GM12878 (cell line): ENCODE data around the gene COL4A2. TPM values are rescaled to one million over a fixed set of nuclear protein-coding genes. Genes with fewer than 3 reads are reported as not detected.

Experiments used
- ATAC-seq: fragments of 200-7000 bp; cut with Tn5 transposase; 3 replicates; pipeline ENCODE4 v1.9.1; 2020; ENCODE audit warnings: mild to moderate bottlenecking, moderate library complexity
- BruUV-seq: library from RNA; stranded (reverse); fragments of 400-500 nt; replicated peaks from 2 replicates; lab custom pipeline; 2021; lab: Mats Ljungman, UMichigan
- CTCF ChIA-PET: fragments of 300-600 bp; sonication (Branson Sonifier 250); formaldehyde crosslinking; extraction: SDS; loops from one replicate; lab custom pipeline; 2021; ENCODE audit warnings: inconsistent platforms; lab: Yijun Ruan, JAX
- POLR2A ChIA-PET: fragments of 350-600 bp; formaldehyde crosslinking; extraction: SDS; loops from one replicate; lab custom pipeline; 2021; ENCODE audit warnings: inconsistent platforms; lab: Charles Lee
- RAD21 ChIA-PET: fragments of 300-600 bp; sonication (Branson Sonifier 250); formaldehyde crosslinking; loops from one replicate; lab custom pipeline; 2023; ENCODE audit warnings: antibody characterized with exemption; ENCODE audit not compliant: unreplicated experiment; lab: Charles Lee
- SMC1A ChIA-PET: fragments of 300-600 bp; sonication (Branson Sonifier 250); formaldehyde crosslinking; loops from one replicate; lab custom pipeline; 2023; ENCODE audit not compliant: unreplicated experiment, uncharacterized antibody; lab: Charles Lee
- DNase-seq: peaks from one replicate; pipeline ENCODE4 v3.0.0-alpha.2; 2011; ENCODE audit warnings: low read depth, low spot score
- FAIRE-seq: peaks from 3 replicates; lab custom pipeline; 2011; peaks lifted over from hg19 to GRCh38; lab: Jason Lieb, UNC
- H2AFZ ChIP-seq: 2 replicates; pipeline ENCODE4 v1.6.0; 2011; ENCODE audit warnings: low read depth, low read length, control low read depth; ENCODE audit not compliant: control insufficient read depth
- H3K27ac ChIP-seq: 2 replicates; pipeline ENCODE4 v1.5.1; 2011; ENCODE audit warnings: control low read depth; ENCODE audit not compliant: control insufficient read depth, insufficient read depth
- H3K27me3 ChIP-seq, 2 experiments: replicated peaks in 1 of 2; 2 replicates each; pipeline versions ENCODE4 v1.6.0 to v1.6.1; 2011; ENCODE audit warnings: low read length in 1 of 2; ENCODE audit not compliant: control insufficient read depth in 2 of 2, insufficient read depth in 2 of 2
- H3K36me3 ChIP-seq, 2 experiments: 2 replicates each; pipeline ENCODE4 v1.5.1; 2011; ENCODE audit warnings: low read length in 1 of 2; ENCODE audit not compliant: control insufficient read depth in 2 of 2, insufficient read depth in 2 of 2
- H3K4me1 ChIP-seq: 2 replicates; pipeline ENCODE4 v1.6.1; 2011; ENCODE audit warnings: mild to moderate bottlenecking, low read length, moderate library complexity, mixed read lengths; ENCODE audit not compliant: control insufficient read depth, insufficient read depth
- H3K4me2 ChIP-seq: 2 replicates; pipeline ENCODE4 v1.6.0; 2011; ENCODE audit warnings: control low read depth; ENCODE audit not compliant: control insufficient read depth, insufficient read depth
- H3K4me3 ChIP-seq: fragments of 200-600 bp; sonication (generic); 2 replicates; pipeline ENCODE4 v1.5.1; 2016
- H3K79me2 ChIP-seq: 2 replicates; pipeline ENCODE4 v1.6.0; 2011; ENCODE audit warnings: low read length; ENCODE audit not compliant: control insufficient read depth, insufficient read depth
- H3K9ac ChIP-seq: 2 replicates; pipeline ENCODE4 v1.8.0; 2011; ENCODE audit warnings: low read length, control low read depth, mixed read lengths; ENCODE audit not compliant: control insufficient read depth, insufficient read depth
- H3K9me3 ChIP-seq: replicated peaks from 3 replicates; pipeline ENCODE4 v1.5.1; 2011; ENCODE audit warnings: mild to moderate bottlenecking, low read length; ENCODE audit not compliant: control insufficient read depth, insufficient read depth
- H4K20me1 ChIP-seq: 2 replicates; pipeline ENCODE4 v1.6.0; 2011; ENCODE audit not compliant: control insufficient read depth, insufficient read depth
- BRCA1 ChIP-seq: IDR thresholded peaks from 2 replicates; pipeline ENCODE4 v1.6.1; 2011; ENCODE audit warnings: low read depth, low read length, improper control_type of control experiment
- CUX1 ChIP-seq: IDR thresholded peaks from 2 replicates; pipeline ENCODE4 v1.6.1; 2012; ENCODE audit warnings: improper control_type of control experiment, low read depth, low read length; ENCODE audit not compliant: insufficient replicate concordance
- FOXK2 ChIP-seq: fragments of 450-650 bp; IDR thresholded peaks from 2 replicates; pipeline ENCODE4 v1.6.1; 2017; ENCODE audit warnings: mild to moderate bottlenecking, moderate library complexity
- FOXM1 ChIP-seq: IDR thresholded peaks from 2 replicates; pipeline ENCODE4 v1.6.1; 2012; ENCODE audit warnings: low read depth, mild to moderate bottlenecking, inconsistent platforms, low read length, moderate library complexity
- IRF4 ChIP-seq: IDR thresholded peaks from 2 replicates; pipeline ENCODE4 v1.6.1; 2011; ENCODE audit warnings: low read depth, low read length
- NFIC ChIP-seq: IDR thresholded peaks from 2 replicates; pipeline ENCODE4 v1.6.1; 2012; ENCODE audit warnings: low read depth, mild to moderate bottlenecking, inconsistent platforms, low read length, moderate library complexity
- NFYA ChIP-seq: IDR thresholded peaks from 2 replicates; pipeline ENCODE4 v1.6.1; 2011; ENCODE audit warnings: low read depth, mild to moderate bottlenecking, low read length, improper control_type of control experiment, borderline replicate concordance
- PAX5 ChIP-seq: IDR thresholded peaks from 2 replicates; pipeline ENCODE4 v1.6.1; 2011; ENCODE audit warnings: low read depth, low read length, borderline replicate concordance
- PAX8 ChIP-seq: fragments of 450-650 bp; IDR thresholded peaks from 2 replicates; pipeline ENCODE4 v1.6.1; 2017; ENCODE audit warnings: mild to moderate bottlenecking, moderate library complexity
- PKNOX1 ChIP-seq: fragments of 450-650 bp; IDR thresholded peaks from 2 replicates; pipeline ENCODE4 v1.6.1; 2016; ENCODE audit warnings: mild to moderate bottlenecking
- RB1 ChIP-seq: fragments of 450-650 bp; formaldehyde crosslinking; IDR thresholded peaks from 2 replicates; pipeline ENCODE4 v1.6.1; 2017; ENCODE audit warnings: mild to moderate bottlenecking, borderline replicate concordance
- SRF ChIP-seq, 2 experiments: IDR thresholded peaks; 2 replicates each; pipeline ENCODE4 v1.6.1; 2011; ENCODE audit warnings: low read depth in 2 of 2, low read length in 2 of 2, mild to moderate bottlenecking in 1 of 2, moderate library complexity in 1 of 2
- STAT3 ChIP-seq: IDR thresholded peaks from 2 replicates; pipeline ENCODE4 v1.6.1; 2011; ENCODE audit warnings: low read depth, low read length, improper control_type of control experiment
- TBL1XR1 ChIP-seq: IDR thresholded peaks from 2 replicates; pipeline ENCODE4 v1.6.1; 2012; ENCODE audit warnings: low read depth, low read length, improper control_type of control experiment
- ZBTB4 ChIP-seq: fragments of 450-650 bp; formaldehyde crosslinking; IDR thresholded peaks from 2 replicates; pipeline ENCODE4 v1.4.0; 2022; ENCODE audit warnings: mild to moderate bottlenecking, moderate library complexity
- ZNF24 ChIP-seq: fragments of 450-650 bp; IDR thresholded peaks from 2 replicates; pipeline ENCODE4 v1.6.1; 2017; ENCODE audit warnings: antibody characterized with exemption, mild to moderate bottlenecking
- WGBS: methylation state at CpG from one replicate; pipeline ENCODE4 v1.1.6; 2016; ENCODE audit warnings: low lambda C conversion rate; ENCODE audit not compliant: insufficient replicate concordance, insufficient coverage; ENCODE audit errors: missing lambda C conversion rate; 5-methylcytosine and 5-hydroxymethylcytosine counted together
- in situ Hi-C: fragments of 300-500 bp; cut with MboI; formaldehyde crosslinking; loops from 9 replicates; pipeline ENCODE4 v1.14.3; 2018; ENCODE audit warnings: mixed read lengths
- intact Hi-C: fragments of 100-400 bp; cut with micrococcal nuclease; formaldehyde crosslinking; loops from one replicate; pipeline ENCODE4 v1.14.2; 2022; ENCODE audit not compliant: unreplicated experiment
- polyA plus RNA-seq, 11 experiments: library from polyadenylated mRNA; depleted of rRNA in 4 of 11; unstranded in 6 of 11; stranded (reverse) in 5 of 11; fragments of >200 nt; fragmentation: Nextera tagmentation in 4 of 11; fragmentation: Illumina TruSeq in 1 of 11; extraction: Ambion mirVana in 4 of 11; extraction: Trizol in 1 of 11; gene quantifications; 1 replicate in 1 of 11; 2 replicates in 10 of 11; pipeline versions ENCODE4 v1.2.1 to v1.2.3, GENCODE V29; 2011 to 2016; ENCODE audit warnings: inconsistent platforms in 2 of 11, missing spikeins in 2 of 11, low read depth in 1 of 11
- total RNA-seq, 4 experiments: library from RNA; depleted of rRNA in 3 of 4; stranded (reverse); fragments of >200 nt in 3 of 4; fragmentation: Illumina TruSeq in 1 of 4; extraction: Trizol in 1 of 4; gene quantifications; 2 replicates each; pipeline versions ENCODE4 v1.2.1 to v1.2.3, GENCODE V29; 2013 to 2021

COL4A2 gene
- total and polyA plus RNA-seq, 10 of the 15 experiments (the other 5 are each of a cell fraction or from before 2014, with no cell fraction given): 0.16 to 1.6 (median 0.62) TPM; not detected in 3

GRCh38 chr13:110271313-110271712 is 35.8 kb upstream of the COL4A2 start:
- no peak overlapping the region for H3K4me2 ChIP-seq
- H3K4me1 ChIP-seq: no peaks in the 10 kb centered on the region
- ChIA-PET RAD21 (no interaction called here), CTCF (interaction anchor here (1.0 kb wide), 1 partner anchor 9 kb away, joined by 4 read pairs; no protein-coding TSS in a partner anchor), POLR2A (no interaction called here), SMC1A (no interaction called here)
- no peak overlapping the region for H3K27ac ChIP-seq
- H3K27me3 ChIP-seq: peaks cover 3 to 4% of the 10 kb centered on the region in 2 experiments; a peak in 3 of 4 replicates
- BruUV-seq: no TSS peak
- no peaks in the 10 kb centered on the region for H3K79me2 ChIP-seq
- intact Hi-C loops (no loop called here), in situ Hi-C loops (no loop called here)
- no peak overlapping the region for H3K4me3 ChIP-seq
- ATAC-seq (no peak), FAIRE-seq (no peak), DNase-seq (no peak)
- no peaks in the 10 kb centered on the region for H3K36me3 ChIP-seq
- no peaks in the 10 kb centered on the region for H4K20me1 ChIP-seq
- H3K9ac ChIP-seq: no peak overlapping the region
- no peak overlapping the region for H2AFZ ChIP-seq
- WGBS: 6% methylated on average over 5 of the region's 5 CpGs
- no peaks in the 10 kb centered on the region for H3K9me3 ChIP-seq
- TF ChIP-seq ZNF24 (no peak), NFYA (no peak), IRF4 (no peak), PAX8 (no peak), PKNOX1 (no peak), RB1 (no peak), BRCA1 (no peak), ZBTB4 (CRISPR knock-in tag) (no peak), STAT3 (no peak), FOXM1 (no peak), NFIC (no peak), SRF (IDR thresholded peaks at IDR 0.05; ENCODE audit: low read depth in 2 of 2, low read length in 2 of 2) (no peak), CUX1 (no peak), TBL1XR1 (no peak), FOXK2 (no peak), PAX5 (no peak)
